DLD1 (cell line): ENCODE data around the gene LCN2.
"Not testable (repeated sequence)": the region's sequence is repeated elsewhere in the genome, so short reads cannot be mapped to it uniquely, and the experiment has no call there.

Source experiments
- in situ Hi-C: cut with HindIII; loops from 2 replicates; pipeline ENCODE4 v1.10.0; 2017; ENCODE audit warnings: low sequenced_read_pairs

Gene LCN2

GRCh38 chr9:128149001-128149701 is at the start of gene LCN2:
TSS of gene LCN2 (plus strand) at chr9:128149453. CDS start at chr9:128149526, 73 bp downstream.
- in situ Hi-C loops = no loop called here

- in situ Hi-C loops = loop anchor here (10.0 kb wide), 1 partner anchor 165 kb away; the partner anchor contains the start of genes DPM2 and PIP5KL1
These were observed 49.2 kb upstream of the LCN2 start for GRCh38 chr9:128099932-128100491.

- in situ Hi-C loops = no loop called here
These were observed 48.7 kb upstream of the LCN2 start for GRCh38 chr9:128100581-128100980.

- in situ Hi-C loops = no loop called here
These were observed 48.0 kb upstream of the LCN2 start for GRCh38 chr9:128101231-128101661.

- in situ Hi-C loops = no loop called here
These were observed 47.6 kb upstream of the LCN2 start for GRCh38 chr9:128101690-128102089.

DNA sequence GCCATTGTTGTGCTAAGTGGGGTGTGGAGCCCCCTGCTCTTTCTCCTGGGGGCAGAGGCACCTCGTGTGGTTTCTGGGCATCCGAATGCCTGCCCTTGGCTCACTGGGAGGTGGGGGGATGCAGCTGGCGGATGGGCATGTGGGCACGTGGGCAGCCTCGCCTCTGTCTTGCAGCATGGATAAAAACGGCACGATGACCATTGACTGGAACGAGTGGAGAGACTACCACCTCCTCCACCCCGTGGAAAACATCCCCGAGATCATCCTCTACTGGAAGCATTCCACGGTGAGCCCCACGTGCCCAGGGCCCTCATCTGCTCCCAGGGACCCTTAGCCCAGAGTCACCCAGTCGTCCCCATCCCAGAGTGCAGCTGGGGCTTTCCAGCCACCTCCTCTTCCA is 47.1 kb upstream of the LCN2 start:
- in situ Hi-C loops = no loop called here

DNA sequence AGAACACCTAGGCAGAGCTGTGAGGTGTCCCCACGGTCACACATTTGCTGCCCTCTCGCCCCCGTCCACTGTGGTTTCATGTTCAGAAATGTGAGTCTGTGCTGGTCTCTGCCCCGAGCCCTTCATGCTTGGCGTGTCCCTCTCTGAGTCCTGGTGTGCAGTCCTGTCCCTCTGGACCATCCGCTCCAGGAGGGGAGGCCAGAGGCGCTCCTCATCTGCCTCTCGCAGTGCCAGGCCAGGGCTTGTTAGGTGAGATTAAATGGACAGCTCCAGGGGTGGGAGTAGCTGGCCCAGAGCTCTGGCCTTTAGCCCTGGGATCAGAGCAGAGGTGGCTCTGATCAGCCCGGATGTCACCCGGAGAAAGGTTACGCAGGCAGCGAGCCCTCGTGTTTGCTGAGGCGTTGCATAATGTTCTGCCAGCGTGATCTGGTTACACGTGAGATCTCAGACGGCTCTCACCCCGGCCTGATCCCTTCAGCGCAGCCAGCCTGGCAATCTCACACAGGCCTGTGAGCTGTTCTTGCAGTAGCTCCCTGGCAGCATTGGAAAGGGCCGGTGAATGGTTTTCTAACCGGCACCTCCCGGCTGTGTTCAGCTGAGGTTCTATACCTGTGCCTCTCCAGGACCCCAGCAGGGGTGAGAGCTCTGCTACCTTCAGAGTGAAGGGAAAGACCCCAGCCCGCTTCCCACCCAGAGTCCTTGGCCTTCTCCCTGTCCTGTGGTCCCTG is 46.2 kb upstream of the LCN2 start:
- in situ Hi-C loops = no loop called here

- in situ Hi-C loops = no loop called here
These were observed 45.7 kb upstream of the LCN2 start for GRCh38 chr9:128103589-128103962.

- in situ Hi-C loops = no loop called here
These were observed 45.1 kb upstream of the LCN2 start for GRCh38 chr9:128104171-128104618.

- in situ Hi-C loops = no loop called here
These were observed 43.6 kb upstream of the LCN2 start for GRCh38 chr9:128105538-128106175.

- in situ Hi-C loops = no loop called here
These were observed 42.9 kb upstream of the LCN2 start for GRCh38 chr9:128106181-128106939.

- in situ Hi-C loops = no loop called here
These were observed 42.2 kb upstream of the LCN2 start for GRCh38 chr9:128106940-128107467.

GRCh38 chr9:128107468-128108268 is 41.6 kb upstream of the LCN2 start:
- in situ Hi-C loops = no loop called here

GRCh38 chr9:128108269-128109049 is 40.8 kb upstream of the LCN2 start:
- in situ Hi-C loops = no loop called here

GRCh38 chr9:128109050-128109709 is 40.1 kb upstream of the LCN2 start:
- in situ Hi-C loops = no loop called here

DNA sequence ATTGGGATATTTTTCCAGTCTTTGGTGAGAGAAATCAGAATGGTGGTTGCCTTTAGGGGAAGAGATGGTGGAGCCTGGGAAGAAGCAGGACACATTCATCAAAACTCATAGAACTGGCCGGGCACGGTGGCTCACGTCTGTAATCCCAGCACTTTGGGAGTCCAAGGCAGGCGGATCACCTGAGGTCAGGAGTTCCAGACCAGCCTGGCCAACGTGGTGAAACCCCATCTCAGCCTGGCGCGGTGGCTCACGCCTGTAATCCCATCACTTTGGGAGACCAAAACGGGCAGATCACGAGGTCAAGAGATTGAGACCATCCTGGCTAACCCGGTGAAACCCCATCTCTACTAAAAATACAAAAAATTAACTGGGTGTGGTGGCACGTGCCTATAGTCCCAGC is 37.5 kb upstream of the LCN2 start:
- in situ Hi-C loops = not testable (repeated sequence)

GRCh38 chr9:128113526-128114325 is 35.5 kb upstream of the LCN2 start:
- in situ Hi-C loops = no loop called here
